KOPT-K1 (cell line): ENCODE results near the gene SPRR2B.
"Not testable (repeated sequence)": the region's sequence is repeated elsewhere in the genome, so short reads cannot be mapped to it uniquely, and the experiment has no call there.

ENCODE experiments used
- H3K27ac ChIP-seq: fragments of 200-600 bp; sonication (generic); 2 replicates; pipeline ENCODE4 v1.5.1; 2016; ENCODE audit warnings: antibody characterized with exemption, mild to moderate bottlenecking, low read depth, low read length; ENCODE audit not compliant: poor library complexity, severe bottlenecking
- H3K36me3 ChIP-seq: fragments of 200-600 bp; sonication (generic); 2 replicates; pipeline ENCODE4 v1.5.1; 2017; ENCODE audit warnings: antibody characterized with exemption, mild to moderate bottlenecking, low read length, moderate library complexity; ENCODE audit not compliant: insufficient read depth
- H3K9me3 ChIP-seq: fragments of 200-600 bp; sonication (generic); 2 replicates; pipeline ENCODE4 v1.5.1; 2017; ENCODE audit warnings: antibody characterized with exemption, low read length, mild to moderate bottlenecking; ENCODE audit not compliant: insufficient read depth, poor library complexity, severe bottlenecking

SPRR2B gene

GRCh38 chr1:153021829-153022228 is 49.6 kb downstream of the SPRR2B start:
- H3K9me3 ChIP-seq, H3K27ac ChIP-seq, H3K36me3 ChIP-seq: not testable (repeated sequence)
